ENCODE results near the gene POLA2. TPM values are rescaled to one million over a fixed set of nuclear protein-coding genes. Genes with fewer than 3 reads are reported as not detected.

POLA2 gene
- polyA plus RNA-seq, 2 of the 4 experiments (the other 2 are of a cell fraction), result 34.5 to 52.3 TPM

DNA sequence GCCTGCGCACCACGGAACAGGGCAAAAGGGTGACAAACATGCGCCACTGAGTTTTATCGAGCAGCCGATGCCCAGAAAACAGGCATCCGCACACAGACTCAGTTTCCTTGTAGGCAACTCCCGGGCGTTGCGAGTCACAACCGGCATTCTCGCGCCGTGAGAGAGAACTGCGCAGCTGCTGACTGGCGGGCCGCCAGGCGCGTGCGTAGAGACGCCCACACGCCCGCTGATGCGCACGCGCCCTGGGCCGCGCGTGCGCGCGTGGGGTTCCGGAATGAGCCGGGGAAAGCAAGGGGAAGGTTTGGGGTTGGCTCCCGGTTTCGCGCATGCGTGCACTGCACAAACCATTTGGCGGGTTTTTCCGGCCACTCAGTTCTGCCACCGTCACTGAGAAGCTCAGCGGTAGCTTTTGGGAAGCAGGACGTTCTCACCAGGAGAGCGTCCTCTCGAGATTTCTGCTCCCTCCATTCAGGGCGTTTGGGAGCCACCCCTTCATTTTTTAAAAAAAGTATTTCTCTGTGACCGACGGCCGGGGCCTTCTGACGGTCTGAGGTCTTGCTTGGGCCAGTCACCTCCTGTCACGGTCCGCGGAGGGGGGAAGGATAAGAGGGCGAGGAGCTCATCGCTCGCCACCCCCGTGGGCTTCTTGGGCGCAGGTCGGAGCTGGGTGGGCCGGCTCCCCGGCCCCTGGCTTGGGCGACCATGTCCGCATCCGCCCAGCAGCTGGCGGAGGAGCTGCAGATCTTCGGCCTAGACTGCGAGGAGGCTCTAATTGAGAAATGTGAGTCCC lies at the start of gene POLA2 (continued):
- TF ChIP-seq BCL3 (IDR thresholded peaks at IDR 0.05) (peak; percentile 78; the same call in 2 of the 3 replicates), RARB (CRISPR knock-in tag; IDR thresholded peaks at IDR 0.05) (no peak)

DNA sequence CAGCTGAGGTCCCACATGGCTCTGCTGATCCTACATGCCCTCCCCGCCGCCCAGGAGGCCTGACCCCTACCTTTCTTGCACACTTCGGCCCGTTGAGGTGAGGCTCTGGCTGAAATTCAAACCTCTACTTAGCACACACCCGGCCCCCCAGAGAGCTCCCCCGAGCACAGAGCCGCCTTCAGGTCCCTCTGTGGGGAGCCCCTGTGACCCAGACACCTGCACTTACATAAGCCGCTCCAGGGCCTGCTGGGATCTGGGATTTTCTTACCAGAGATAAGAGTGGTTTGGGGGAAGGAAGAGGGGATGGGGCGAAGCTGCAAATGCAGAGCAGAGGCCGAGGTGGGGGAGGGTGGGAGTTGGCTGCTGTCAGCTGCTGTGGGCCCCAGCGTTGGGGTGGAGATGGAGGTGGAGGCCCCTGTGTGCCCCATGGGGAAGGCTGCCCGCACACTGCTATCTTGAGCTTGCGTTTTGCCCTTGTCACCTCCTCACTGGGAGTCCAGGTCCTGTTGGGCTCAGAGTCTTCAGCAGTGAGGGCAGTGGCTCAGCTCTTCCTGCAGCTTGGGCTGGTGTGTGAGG lies 49.4 kb upstream of the POLA2 start:
- FAIRE-seq (no peak), DNase-seq (ENCODE audit: low read depth in 1 of 2, low spot score in 1 of 2) (no peak), ATAC-seq (no peak)
- WGBS (ENCODE audit: missing lambda C conversion rate), result 89% methylated on average over 8 of the region's 13 CpGs
- CTCF ChIA-PET, result interaction anchor here (0.7 to 3.5 kb wide), 12 partner anchors 8 to 204 kb away, joined by 3 to 25 read pairs (median 4); partner anchors contain the start of genes CAPN1 and CDC42EP2
- Histone ChIP-seq H3K4me1 (no peaks in the 10 kb centered on the region), H3K27ac (no peak overlapping the region), H3K4me3 (no peak overlapping the region), H3K9me3 (no peaks in the 10 kb centered on the region), H3K4me2 (no peak overlapping the region)
- TF ChIP-seq JUN (IDR thresholded peaks at IDR 0.05) (no peak), HOXB5 (CRISPR knock-in tag; IDR thresholded peaks at IDR 0.05) (no peak), BCL3 (IDR thresholded peaks at IDR 0.05) (no peak), TP53 (CRISPR knock-in tag; IDR thresholded peaks at IDR 0.05) (no peak), MYC (IDR thresholded peaks at IDR 0.05; ENCODE audit: borderline replicate concordance, low read length) (no peak), FOXS1 (CRISPR knock-in tag; IDR thresholded peaks at IDR 0.05) (no peak), ZNF302 (CRISPR knock-in tag; IDR thresholded peaks at IDR 0.05) (no peak), HEYL (CRISPR knock-in tag; IDR thresholded peaks at IDR 0.05) (no peak), HOXA7 (CRISPR knock-in tag; IDR thresholded peaks at IDR 0.05) (no peak), RARB (CRISPR knock-in tag; IDR thresholded peaks at IDR 0.05) (no peak), KDM5A (IDR thresholded peaks at IDR 0.05) (no peak)
- TF ChIP-seq, protein P1, sequence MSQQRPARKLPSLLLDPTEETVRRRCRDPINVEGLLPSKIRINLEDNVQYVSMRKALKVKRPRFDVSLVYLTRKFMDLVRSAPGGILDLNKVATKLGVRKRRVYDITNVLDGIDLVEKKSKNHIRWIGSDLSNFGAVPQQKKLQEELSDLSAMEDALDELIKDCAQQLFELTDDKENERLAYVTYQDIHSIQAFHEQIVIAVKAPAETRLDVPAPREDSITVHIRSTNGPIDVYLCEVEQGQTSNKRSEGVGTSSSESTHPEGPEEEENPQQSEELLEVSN (IDR thresholded peaks at IDR 0.05; ENCODE audit: borderline replicate concordance, low read depth), result no peak
- TF ChIP-seq, protein P2, sequence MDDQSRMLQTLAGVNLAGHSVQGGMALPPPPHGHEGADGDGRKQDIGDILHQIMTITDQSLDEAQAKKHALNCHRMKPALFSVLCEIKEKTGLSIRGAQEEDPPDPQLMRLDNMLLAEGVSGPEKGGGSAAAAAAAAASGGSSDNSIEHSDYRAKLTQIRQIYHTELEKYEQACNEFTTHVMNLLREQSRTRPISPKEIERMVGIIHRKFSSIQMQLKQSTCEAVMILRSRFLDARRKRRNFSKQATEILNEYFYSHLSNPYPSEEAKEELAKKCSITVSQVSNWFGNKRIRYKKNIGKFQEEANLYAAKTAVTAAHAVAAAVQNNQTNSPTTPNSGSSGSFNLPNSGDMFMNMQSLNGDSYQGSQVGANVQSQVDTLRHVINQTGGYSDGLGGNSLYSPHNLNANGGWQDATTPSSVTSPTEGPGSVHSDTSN (IDR thresholded peaks at IDR 0.05), result no peak
- TF ChIP-seq, protein P3, sequence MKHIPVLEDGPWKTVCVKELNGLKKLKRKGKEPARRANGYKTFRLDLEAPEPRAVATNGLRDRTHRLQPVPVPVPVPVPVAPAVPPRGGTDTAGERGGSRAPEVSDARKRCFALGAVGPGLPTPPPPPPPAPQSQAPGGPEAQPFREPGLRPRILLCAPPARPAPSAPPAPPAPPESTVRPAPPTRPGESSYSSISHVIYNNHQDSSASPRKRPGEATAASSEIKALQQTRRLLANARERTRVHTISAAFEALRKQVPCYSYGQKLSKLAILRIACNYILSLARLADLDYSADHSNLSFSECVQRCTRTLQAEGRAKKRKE (CRISPR knock-in tag; IDR thresholded peaks at IDR 0.05; ENCODE audit: low read depth), result no peak
- TF ChIP-seq, protein P4, sequence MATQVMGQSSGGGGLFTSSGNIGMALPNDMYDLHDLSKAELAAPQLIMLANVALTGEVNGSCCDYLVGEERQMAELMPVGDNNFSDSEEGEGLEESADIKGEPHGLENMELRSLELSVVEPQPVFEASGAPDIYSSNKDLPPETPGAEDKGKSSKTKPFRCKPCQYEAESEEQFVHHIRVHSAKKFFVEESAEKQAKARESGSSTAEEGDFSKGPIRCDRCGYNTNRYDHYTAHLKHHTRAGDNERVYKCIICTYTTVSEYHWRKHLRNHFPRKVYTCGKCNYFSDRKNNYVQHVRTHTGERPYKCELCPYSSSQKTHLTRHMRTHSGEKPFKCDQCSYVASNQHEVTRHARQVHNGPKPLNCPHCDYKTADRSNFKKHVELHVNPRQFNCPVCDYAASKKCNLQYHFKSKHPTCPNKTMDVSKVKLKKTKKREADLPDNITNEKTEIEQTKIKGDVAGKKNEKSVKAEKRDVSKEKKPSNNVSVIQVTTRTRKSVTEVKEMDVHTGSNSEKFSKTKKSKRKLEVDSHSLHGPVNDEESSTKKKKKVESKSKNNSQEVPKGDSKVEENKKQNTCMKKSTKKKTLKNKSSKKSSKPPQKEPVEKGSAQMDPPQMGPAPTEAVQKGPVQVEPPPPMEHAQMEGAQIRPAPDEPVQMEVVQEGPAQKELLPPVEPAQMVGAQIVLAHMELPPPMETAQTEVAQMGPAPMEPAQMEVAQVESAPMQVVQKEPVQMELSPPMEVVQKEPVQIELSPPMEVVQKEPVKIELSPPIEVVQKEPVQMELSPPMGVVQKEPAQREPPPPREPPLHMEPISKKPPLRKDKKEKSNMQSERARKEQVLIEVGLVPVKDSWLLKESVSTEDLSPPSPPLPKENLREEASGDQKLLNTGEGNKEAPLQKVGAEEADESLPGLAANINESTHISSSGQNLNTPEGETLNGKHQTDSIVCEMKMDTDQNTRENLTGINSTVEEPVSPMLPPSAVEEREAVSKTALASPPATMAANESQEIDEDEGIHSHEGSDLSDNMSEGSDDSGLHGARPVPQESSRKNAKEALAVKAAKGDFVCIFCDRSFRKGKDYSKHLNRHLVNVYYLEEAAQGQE (IDR thresholded peaks at IDR 0.05), result no peak
- TF ChIP-seq, protein P5, sequence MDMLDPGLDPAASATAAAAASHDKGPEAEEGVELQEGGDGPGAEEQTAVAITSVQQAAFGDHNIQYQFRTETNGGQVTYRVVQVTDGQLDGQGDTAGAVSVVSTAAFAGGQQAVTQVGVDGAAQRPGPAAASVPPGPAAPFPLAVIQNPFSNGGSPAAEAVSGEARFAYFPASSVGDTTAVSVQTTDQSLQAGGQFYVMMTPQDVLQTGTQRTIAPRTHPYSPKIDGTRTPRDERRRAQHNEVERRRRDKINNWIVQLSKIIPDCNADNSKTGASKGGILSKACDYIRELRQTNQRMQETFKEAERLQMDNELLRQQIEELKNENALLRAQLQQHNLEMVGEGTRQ (IDR thresholded peaks at IDR 0.05), result no peak
- TF ChIP-seq, protein P6, sequence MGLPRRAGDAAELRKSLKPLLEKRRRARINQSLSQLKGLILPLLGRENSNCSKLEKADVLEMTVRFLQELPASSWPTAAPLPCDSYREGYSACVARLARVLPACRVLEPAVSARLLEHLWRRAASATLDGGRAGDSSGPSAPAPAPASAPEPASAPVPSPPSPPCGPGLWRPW (IDR thresholded peaks at IDR 0.05), result no peak
- POLR2A ChIA-PET, result no interaction called here

Measured in A549 (cell line).